ENCODE measurements around the gene MOXD1. TPM values are rescaled to one million over a fixed set of nuclear protein-coding genes. Genes with fewer than 3 reads are reported as not detected.
A peak's percentile ranks its signal among the peaks of the same experiment; 100 is the strongest.
"Not testable (repeated sequence)": the region's sequence is repeated elsewhere in the genome, so short reads cannot be mapped to it uniquely, and the experiment has no call there.

MOXD1 gene
- total and polyA plus RNA-seq, 5 donors from 2014 or later = not detected

GRCh38 chr6:132362442-132363185, 38.7 kb downstream of the MOXD1 start:
- peaks cover 0 to 4% (median 0%) of the 10 kb centered on the region in 4 donors for H3K4me1 Mint-ChIP-seq
- no peaks in the 10 kb centered on the region for H3K36me3 ChIP-seq (ENCODE audit: control insufficient read depth, insufficient read depth, low read length)
- ATAC-seq (ENCODE audit: low read depth in 2 of 2) (no peak), DNase-seq (no peak)
- H3K4me1 ChIP-seq (ENCODE audit: control insufficient read depth, insufficient read depth, low read length, poor library complexity, severe bottlenecking) = no peaks in the 10 kb centered on the region
- H3K27ac ChIP-seq (ENCODE audit: insufficient read depth, low read length, poor library complexity, severe bottlenecking) = no peak overlapping the region
- no peak overlapping the region for H3K4me3 ChIP-seq (ENCODE audit: low read depth, low read length)
- H3K27me3 Mint-ChIP-seq = peaks cover 13% of the 10 kb centered on the region
- H3K27me3 ChIP-seq (ENCODE audit: control insufficient read depth, insufficient read depth, low read length) = peaks cover 4% of the 10 kb centered on the region
- no peak overlapping the region for H3K4me3 Mint-ChIP-seq
- H3K9me3 Mint-ChIP-seq = no peaks in the 10 kb centered on the region
- no peaks in the 10 kb centered on the region for H3K36me3 Mint-ChIP-seq
- H3K27ac Mint-ChIP-seq = no peak overlapping the region
- H3K9me3 ChIP-seq (ENCODE audit: control insufficient read depth in 2 of 2, low read length in 2 of 2) = no peaks in the 10 kb centered on the region

GRCh38 chr6:132361101-132361500, 40.2 kb downstream of the MOXD1 start:
- no peak overlapping the region for H3K4me3 Mint-ChIP-seq
- Histone ChIP-seq H3K4me1 (ENCODE audit: control insufficient read depth, insufficient read depth, low read length, poor library complexity, severe bottlenecking) (no peaks in the 10 kb centered on the region), H3K9me3 (ENCODE audit: control insufficient read depth in 2 of 2, low read length in 2 of 2) (no peaks in the 10 kb centered on the region), H3K4me3 (ENCODE audit: low read depth, low read length) (no peak overlapping the region), H3K27me3 (ENCODE audit: control insufficient read depth, insufficient read depth, low read length) (peaks cover 2% of the 10 kb centered on the region), H3K27ac (ENCODE audit: insufficient read depth, low read length, poor library complexity, severe bottlenecking) (no peak overlapping the region), H3K36me3 (ENCODE audit: control insufficient read depth, insufficient read depth, low read length) (no peaks in the 10 kb centered on the region)
- peak overlapping the region in 1 of 3 donors; percentile 17 for H3K27ac Mint-ChIP-seq
- H3K36me3 Mint-ChIP-seq = no peaks in the 10 kb centered on the region
- H3K27me3 Mint-ChIP-seq = peaks cover 4% of the 10 kb centered on the region
- DNase-seq (no peak), ATAC-seq (ENCODE audit: low read depth in 2 of 2) (no peak)
- no peaks in the 10 kb centered on the region for H3K9me3 Mint-ChIP-seq
- H3K4me1 Mint-ChIP-seq = peaks cover 0 to 3% (median under 1%) of the 10 kb centered on the region in 4 donors

DNA sequence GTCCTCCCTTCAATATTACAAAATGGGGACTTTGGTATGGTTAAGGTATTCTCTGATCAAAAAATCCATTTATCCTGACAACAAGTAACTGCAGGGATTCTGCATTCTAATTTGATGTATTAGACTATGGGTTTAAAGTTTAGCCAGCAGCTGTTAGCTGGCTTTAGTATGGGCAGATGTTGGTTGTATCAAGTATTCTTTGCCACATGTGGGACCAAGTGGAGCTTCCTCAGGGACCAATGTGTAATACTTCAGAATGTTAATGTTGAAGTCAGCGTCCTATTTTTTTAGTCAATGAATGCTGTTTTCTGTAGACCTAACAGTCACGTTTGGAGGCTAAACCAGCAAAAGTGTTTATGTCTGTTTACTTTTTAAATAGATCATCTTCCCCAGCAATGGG, 41.4 kb downstream of the MOXD1 start:
- DNase-seq (no peak), ATAC-seq (ENCODE audit: low read depth in 2 of 2) (no peak)
- H3K4me3 Mint-ChIP-seq = no peak overlapping the region
- H3K4me1 Mint-ChIP-seq = peaks cover 0 to 9% (median 6%) of the 10 kb centered on the region in 4 donors
- H3K27me3 Mint-ChIP-seq = no peaks in the 10 kb centered on the region
- H3K27me3 ChIP-seq (ENCODE audit: control insufficient read depth, insufficient read depth, low read length) = peaks cover 2% of the 10 kb centered on the region
- H3K4me1 ChIP-seq (ENCODE audit: control insufficient read depth, insufficient read depth, low read length, poor library complexity, severe bottlenecking) = peaks cover 2% of the 10 kb centered on the region
- H3K27ac ChIP-seq (ENCODE audit: insufficient read depth, low read length, poor library complexity, severe bottlenecking) = no peak overlapping the region
- H3K9me3 ChIP-seq (ENCODE audit: control insufficient read depth in 2 of 2, low read length in 2 of 2) = no peaks in the 10 kb centered on the region
- H3K27ac Mint-ChIP-seq = no peak overlapping the region
- peaks cover 0 to 2% (median 0%) of the 10 kb centered on the region in 7 donors for H3K9me3 Mint-ChIP-seq
- no peak overlapping the region for H3K4me3 ChIP-seq (ENCODE audit: low read depth, low read length)
- H3K36me3 Mint-ChIP-seq = no peaks in the 10 kb centered on the region
- H3K36me3 ChIP-seq (ENCODE audit: control insufficient read depth, insufficient read depth, low read length) = no peaks in the 10 kb centered on the region

DNA sequence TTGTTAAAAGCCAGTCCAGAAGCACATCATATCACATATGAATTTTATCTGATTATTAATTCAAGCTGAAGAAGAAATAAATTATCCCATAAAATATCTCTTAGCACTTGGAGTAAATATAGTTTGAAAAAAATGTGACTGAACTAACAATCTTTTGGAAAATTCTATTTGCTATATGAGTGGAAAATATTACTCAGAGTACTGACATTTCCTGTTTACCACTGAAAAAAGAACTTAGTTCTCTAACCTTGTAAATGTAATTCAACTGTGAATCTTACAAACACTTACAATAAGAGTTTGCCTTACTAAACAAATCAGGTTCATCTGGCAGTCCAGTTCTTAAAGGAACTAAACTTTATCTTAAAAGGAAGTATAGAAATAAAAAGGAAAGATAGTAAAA, 44.2 kb downstream of the MOXD1 start:
- DNase-seq (no peak), ATAC-seq (ENCODE audit: low read depth in 2 of 2) (no peak)
- H3K4me3 Mint-ChIP-seq = no peak overlapping the region
- no peaks in the 10 kb centered on the region for H3K36me3 Mint-ChIP-seq
- no peaks in the 10 kb centered on the region for H3K36me3 ChIP-seq (ENCODE audit: control insufficient read depth, insufficient read depth, low read length)
- H3K4me3 ChIP-seq (ENCODE audit: low read depth, low read length) = no peak overlapping the region
- no peak overlapping the region for H3K27ac Mint-ChIP-seq
- H3K9me3 Mint-ChIP-seq = peaks cover 0 to 2% (median 0%) of the 10 kb centered on the region in 7 donors
- H3K9me3 ChIP-seq (ENCODE audit: control insufficient read depth in 2 of 2, low read length in 2 of 2) = no peaks in the 10 kb centered on the region
- peaks cover 2% of the 10 kb centered on the region for H3K27me3 ChIP-seq (ENCODE audit: control insufficient read depth, insufficient read depth, low read length)
- no peaks in the 10 kb centered on the region for H3K27me3 Mint-ChIP-seq
- no peak overlapping the region for H3K27ac ChIP-seq (ENCODE audit: insufficient read depth, low read length, poor library complexity, severe bottlenecking)
- peaks cover 5 to 22% (median 18%) of the 10 kb centered on the region in 4 donors for H3K4me1 Mint-ChIP-seq
- peaks cover 9% of the 10 kb centered on the region for H3K4me1 ChIP-seq (ENCODE audit: control insufficient read depth, insufficient read depth, low read length, poor library complexity, severe bottlenecking)

- Histone ChIP-seq H3K27me3 (ENCODE audit: control insufficient read depth, insufficient read depth, low read length) (peaks cover 2% of the 10 kb centered on the region), H3K36me3 (ENCODE audit: control insufficient read depth, insufficient read depth, low read length) (no peaks in the 10 kb centered on the region), H3K9me3 (ENCODE audit: control insufficient read depth in 2 of 2, low read length in 2 of 2) (no peaks in the 10 kb centered on the region), H3K4me1 (ENCODE audit: control insufficient read depth, insufficient read depth, low read length, poor library complexity, severe bottlenecking) (peaks cover 9% of the 10 kb centered on the region), H3K27ac (ENCODE audit: insufficient read depth, low read length, poor library complexity, severe bottlenecking) (no peak overlapping the region), H3K4me3 (ENCODE audit: low read depth, low read length) (no peak overlapping the region)
- no peak overlapping the region for H3K27ac Mint-ChIP-seq
- H3K9me3 Mint-ChIP-seq = peaks cover 0 to 2% (median 0%) of the 10 kb centered on the region in 7 donors
- H3K27me3 Mint-ChIP-seq = no peaks in the 10 kb centered on the region
- ATAC-seq (ENCODE audit: low read depth in 2 of 2) (peak; percentile 40 to 42), DNase-seq (peak in 2 of 3 donors; percentile 44 to 68)
- H3K4me3 Mint-ChIP-seq = peak overlapping the region in 1 of 4 donors; percentile 34
- H3K4me1 Mint-ChIP-seq = peaks cover 5 to 26% (median 18%) of the 10 kb centered on the region in 4 donors
- no peaks in the 10 kb centered on the region for H3K36me3 Mint-ChIP-seq
These were observed 46.6 kb downstream of the MOXD1 start for GRCh38 chr6:132354517-132355167.

- not testable (repeated sequence) for H3K9me3 Mint-ChIP-seq; ATAC-seq (ENCODE audit: low read depth in 2 of 2); H3K36me3 ChIP-seq (ENCODE audit: control insufficient read depth, insufficient read depth, low read length); H3K27me3 Mint-ChIP-seq; H3K4me1 ChIP-seq (ENCODE audit: control insufficient read depth, insufficient read depth, low read length, poor library complexity, severe bottlenecking); H3K27me3 ChIP-seq (ENCODE audit: control insufficient read depth, insufficient read depth, low read length); H3K36me3 Mint-ChIP-seq; H3K27ac Mint-ChIP-seq; H3K4me3 ChIP-seq (ENCODE audit: low read depth, low read length); H3K27ac ChIP-seq (ENCODE audit: insufficient read depth, low read length, poor library complexity, severe bottlenecking); H3K9me3 ChIP-seq (ENCODE audit: control insufficient read depth in 2 of 2, low read length in 2 of 2)
- Mint-ChIP-seq H3K4me3 (peak overlapping the region in 2 of 4 donors; percentile 3 to 6), H3K4me1 (peaks cover 5 to 23% (median 17%) of the 10 kb centered on the region in 4 donors)
- DNase-seq = peak in 1 of 3 donors; percentile 4
These were observed 49.3 kb downstream of the MOXD1 start for GRCh38 chr6:132351986-132352385.

DNA sequence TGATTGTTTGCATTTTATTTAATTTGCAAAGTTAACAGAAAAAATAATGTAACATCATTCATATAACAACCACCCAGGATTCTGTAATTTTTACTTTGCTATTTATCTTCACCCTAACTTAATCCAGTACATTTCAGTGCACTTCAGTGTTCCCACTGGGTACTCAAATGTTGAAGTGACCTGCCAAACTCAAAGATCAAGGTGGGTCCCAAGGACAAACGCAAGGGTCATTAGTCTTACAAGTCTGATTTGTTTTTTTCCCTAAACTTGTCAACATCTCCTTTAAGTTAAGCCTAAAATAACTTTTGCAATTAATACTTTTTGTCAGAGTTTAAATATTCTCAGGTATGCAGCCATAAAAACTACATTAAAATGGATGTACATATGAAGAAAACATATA, 53.0 kb downstream of the MOXD1 start:
- Mint-ChIP-seq H3K4me3 (no peak overlapping the region), H3K9me3 (peaks cover 0 to 8% (median 1%) of the 10 kb centered on the region in 7 donors), H3K27ac (no peak overlapping the region), H3K36me3 (no peaks in the 10 kb centered on the region), H3K27me3 (no peaks in the 10 kb centered on the region), H3K4me1 (peaks cover 5 to 7% (median 6%) of the 10 kb centered on the region in 4 donors)
- ATAC-seq (ENCODE audit: low read depth in 2 of 2) (no peak), DNase-seq (no peak)
- H3K9me3 ChIP-seq (ENCODE audit: control insufficient read depth in 2 of 2, low read length in 2 of 2) = no peaks in the 10 kb centered on the region
- no peaks in the 10 kb centered on the region for H3K4me1 ChIP-seq (ENCODE audit: control insufficient read depth, insufficient read depth, low read length, poor library complexity, severe bottlenecking)
- H3K27ac ChIP-seq (ENCODE audit: insufficient read depth, low read length, poor library complexity, severe bottlenecking) = no peak overlapping the region
- no peaks in the 10 kb centered on the region for H3K36me3 ChIP-seq (ENCODE audit: control insufficient read depth, insufficient read depth, low read length)
- no peaks in the 10 kb centered on the region for H3K27me3 ChIP-seq (ENCODE audit: control insufficient read depth, insufficient read depth, low read length)
- H3K4me3 ChIP-seq (ENCODE audit: low read depth, low read length) = no peak overlapping the region
